Adrenal gland (tissue), 12 donors: ENCODE data around the gene TTC3. TPM values are rescaled to one million over a fixed set of nuclear protein-coding genes. Genes with fewer than 3 reads are reported as not detected.
"Not testable (repeated sequence)": the region's sequence is repeated elsewhere in the genome, so short reads cannot be mapped to it uniquely, and the experiment has no call there.

Source experiments
- DNase-seq, 7 donors: peaks; one replicate each; pipeline ENCODE4 v3.0.0-alpha.2; 2019 to 2020
- H3K27ac ChIP-seq, 5 donors: fragments of 200-600 bp; sonication (generic) in 4 of 5; 1 replicate in 3 of 5; 2 replicates in 2 of 5; pipeline versions ENCODE4 v1.5.1 to v1.8.0; 2016 to 2020; ENCODE audit warnings: mild to moderate bottlenecking in 1 of 5
- H3K27me3 ChIP-seq: fragments of 200-600 bp; 2 replicates; pipeline ENCODE4 v1.8.0; 2021
- H3K36me3 ChIP-seq, 2 donors: fragments of 200-600 bp; replicated peaks in 1 of 2; 1 replicate in 1 of 2; 2 replicates in 1 of 2; pipeline versions ENCODE4 v1.5.1 to v1.8.0; 2018 to 2022
- H3K4me1 ChIP-seq, 2 donors: fragments of 200-600 bp; replicated peaks in 1 of 2; 1 replicate in 1 of 2; 2 replicates in 1 of 2; pipeline versions ENCODE4 v1.5.1 to v1.8.0; 2018 to 2021
- H3K4me3 ChIP-seq, 4 donors: fragments of 200-600 bp; sonication (generic) in 3 of 4; one replicate each; pipeline ENCODE4 v1.5.1; 2016 to 2018
- H3K9me3 ChIP-seq, 3 donors: fragments of 200-600 bp; sonication (generic) in 1 of 3; replicated peaks in 1 of 3; 1 replicate in 2 of 3; 2 replicates in 1 of 3; pipeline versions ENCODE4 v1.5.1 to v1.8.0; 2016 to 2021
- POLR2A ChIP-seq, 2 donors: fragments of 450-650 bp; IDR thresholded peaks; one replicate each; pipeline ENCODE4 v1.6.1; 2017; ENCODE audit warnings: antibody characterized with exemption in 2 of 2, mild to moderate bottlenecking in 2 of 2, moderate library complexity in 1 of 2
- WGBS, 4 donors: extraction: QIAGEN DNeasy Blood & Tissue Kit in 2 of 4; methylation state at CpG; one replicate each; pipeline versions ENCODE4 v1.1.5 to v1.1.7; 2013 to 2017; 5-methylcytosine and 5-hydroxymethylcytosine counted together
- intact Hi-C, 2 donors: fragments of 100-400 bp; cut with DNase I; formaldehyde crosslinking; loops; one replicate each; pipeline versions ENCODE4 v1.14.1 to v1.15.0; 2022 to 2023
- polyA plus RNA-seq, 3 donors: library from polyadenylated mRNA; stranded (reverse); fragments of 200-250 nt in 2 of 3; fragments of 350-450 nt in 1 of 3; fragmentation: Illumina TruSeq in 1 of 3; extraction: RNeasy Lipid Tissue Mini Kit (QIAGEN cat#74804) in 1 of 3; gene quantifications; one replicate each; pipeline ENCODE4 v1.2.3, GENCODE V29; 2013 to 2014
- total RNA-seq, 9 donors: library from RNA; depleted of rRNA in 4 of 9; stranded (reverse); fragments of >200 nt in 4 of 9; fragments of 120-200 nt in 1 of 9; fragmentation: NEBNext Ultra II Directional in 1 of 9; extraction: Animal tissue kit (Norgen Biotek cat#: 25700) in 1 of 9; gene quantifications; one replicate each; pipeline versions ENCODE4 v1.1.0 to v1.2.4, GENCODE V29; 2013 to 2023
- TF ChIP-seq, protein P1 (sequence below), 6 experiments: fragments of 450-650 bp in 4 of 6; fragments of 200-600 bp in 2 of 6; sonication (generic) in 1 of 6; IDR thresholded peaks; 1 replicate in 5 of 6; 2 replicates in 1 of 6; pipeline versions ENCODE4 v1.5.1 to v1.8.0; 2016 to 2021; ENCODE audit warnings: antibody characterized with exemption in 6 of 6, mild to moderate bottlenecking in 2 of 6, moderate library complexity in 1 of 6
- donor health status: healthy with polysubstance abuse.
- donor health status: Bipolar disorder and iron deficiency.
- donor health status: DM: yes; HTN: yes; CAD: no.
- donor health status: DM: no; HTN: no; CAD: no.
- donor health status: DM: no; HTN: no; CAD: no.
- donor health status: DM: yes; HTN: yes; CAD: no.

TTC3 gene
- total and polyA plus RNA-seq, 12 donors: 37.9 to 286 (median 136) TPM

DNA sequence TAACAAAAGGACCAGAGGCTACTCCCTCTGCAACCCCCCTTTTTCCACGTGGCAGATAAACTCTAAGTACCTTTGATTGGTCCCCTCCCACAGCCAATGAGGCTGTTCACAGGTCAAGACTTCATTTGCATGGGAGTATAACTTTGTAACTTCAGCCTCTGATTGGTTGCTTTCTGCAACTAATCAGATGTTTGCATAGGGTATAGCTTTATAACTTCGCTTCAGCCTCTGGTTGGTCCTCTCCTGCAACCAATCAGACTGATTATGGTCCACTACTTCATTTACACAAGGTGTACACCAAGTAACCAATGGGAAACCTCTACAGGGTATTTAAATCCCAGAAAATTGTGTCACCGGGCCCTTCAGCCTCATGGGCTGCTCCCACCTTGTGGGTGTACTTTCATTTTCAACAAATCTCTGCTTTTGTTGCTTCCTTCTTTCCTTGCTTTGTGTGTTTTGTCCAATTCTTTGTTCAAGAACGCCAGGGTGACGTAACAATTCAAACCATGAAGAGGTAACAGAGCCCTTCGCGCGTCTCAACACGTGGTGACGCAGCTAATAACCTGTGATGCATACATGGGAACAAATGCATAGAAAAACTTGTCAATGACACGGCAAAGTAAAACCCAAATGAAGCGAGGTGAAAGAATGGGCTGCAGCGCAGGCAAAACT, 146.8 kb downstream of the TTC3 start:
- no peak for TF ChIP-seq POLR2A (IDR thresholded peaks at IDR 0.05)
- TF ChIP-seq, protein P1, sequence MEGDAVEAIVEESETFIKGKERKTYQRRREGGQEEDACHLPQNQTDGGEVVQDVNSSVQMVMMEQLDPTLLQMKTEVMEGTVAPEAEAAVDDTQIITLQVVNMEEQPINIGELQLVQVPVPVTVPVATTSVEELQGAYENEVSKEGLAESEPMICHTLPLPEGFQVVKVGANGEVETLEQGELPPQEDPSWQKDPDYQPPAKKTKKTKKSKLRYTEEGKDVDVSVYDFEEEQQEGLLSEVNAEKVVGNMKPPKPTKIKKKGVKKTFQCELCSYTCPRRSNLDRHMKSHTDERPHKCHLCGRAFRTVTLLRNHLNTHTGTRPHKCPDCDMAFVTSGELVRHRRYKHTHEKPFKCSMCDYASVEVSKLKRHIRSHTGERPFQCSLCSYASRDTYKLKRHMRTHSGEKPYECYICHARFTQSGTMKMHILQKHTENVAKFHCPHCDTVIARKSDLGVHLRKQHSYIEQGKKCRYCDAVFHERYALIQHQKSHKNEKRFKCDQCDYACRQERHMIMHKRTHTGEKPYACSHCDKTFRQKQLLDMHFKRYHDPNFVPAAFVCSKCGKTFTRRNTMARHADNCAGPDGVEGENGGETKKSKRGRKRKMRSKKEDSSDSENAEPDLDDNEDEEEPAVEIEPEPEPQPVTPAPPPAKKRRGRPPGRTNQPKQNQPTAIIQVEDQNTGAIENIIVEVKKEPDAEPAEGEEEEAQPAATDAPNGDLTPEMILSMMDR (IDR thresholded peaks at IDR 0.05): no peak
- intact Hi-C loops: no loop called here
- 34 to 48% (median 45%) methylated on average over 13 of the region's 13 CpGs for whole genome bisulfite sequencing, 4 donors
- Histone ChIP-seq H3K36me3 (peaks cover 0 to 14% of the 10 kb centered on the region in 2 donors), H3K4me1 (peaks cover 0 to 7% of the 10 kb centered on the region in 2 donors), H3K9me3 (no peaks in the 10 kb centered on the region), H3K4me3 (peak overlapping the region in 2 of 4 donors; percentile 59 to 77), H3K27ac (peak overlapping the region in 1 of 5 donors; percentile 90), H3K27me3 (no peaks in the 10 kb centered on the region)
- DNase-seq: peak in 2 of 7 donors; percentile 8 to 57

- peak overlapping the region in 4 of 5 donors; percentile 40 to 90 (median 72) for H3K27ac ChIP-seq
- peaks cover 0 to 20% of the 10 kb centered on the region in 2 donors for H3K36me3 ChIP-seq
- H3K27me3 ChIP-seq: no peaks in the 10 kb centered on the region
- 0 to 4% (median 1%) methylated on average over 18 to 35 of the region's 35 CpGs for WGBS, 4 donors
- intact Hi-C loops: no loop called here
- no peaks in the 10 kb centered on the region for H3K9me3 ChIP-seq
- no peak for TF ChIP-seq POLR2A (IDR thresholded peaks at IDR 0.05)
- TF ChIP-seq, protein P1 (IDR thresholded peaks at IDR 0.05): peak in 2 of 6 experiments; percentile 13 to 18
- DNase-seq: peak in 3 of 7 donors; percentile 25 to 62 (median 37)
- peak overlapping the region; percentile 27 to 79 (median 68) for H3K4me3 ChIP-seq
- H3K4me1 ChIP-seq: peaks cover 0 to 7% of the 10 kb centered on the region in 2 donors
Measured at GRCh38 chr21:37220433-37220980, 147.5 kb downstream of the TTC3 start.

DNA sequence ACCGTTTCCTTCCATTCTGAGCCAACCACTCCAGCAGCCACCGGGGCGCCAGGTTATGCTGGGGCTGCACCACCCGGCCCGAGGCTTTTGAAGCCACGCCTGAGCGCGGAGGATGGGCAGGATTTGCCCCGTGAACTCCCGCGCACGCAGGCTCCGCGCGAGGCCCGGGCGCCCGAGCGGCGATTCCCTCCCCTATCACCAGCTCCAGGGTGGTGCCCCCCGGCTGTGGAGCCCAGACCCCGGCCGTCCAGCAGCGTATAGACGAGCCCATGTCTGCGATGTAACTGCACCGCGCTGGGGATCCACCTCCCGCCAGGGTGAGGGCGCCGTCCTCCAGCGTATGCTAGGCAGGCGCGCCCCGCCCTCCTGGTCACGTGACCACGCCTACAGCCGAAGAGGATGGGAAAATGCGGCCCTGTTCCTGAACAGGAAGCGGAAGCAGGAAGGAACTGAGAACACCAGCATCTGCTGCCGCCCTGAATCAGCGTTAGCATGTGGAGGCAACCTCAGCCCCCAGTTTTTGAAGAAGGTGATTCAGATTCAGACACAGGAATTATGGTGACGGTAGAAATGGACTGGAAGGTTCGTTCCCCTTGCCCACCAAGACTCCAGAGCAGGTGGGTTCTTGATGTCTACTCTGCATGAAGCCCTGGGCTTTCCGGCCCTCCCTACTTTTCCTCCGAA, 148.1 kb downstream of the TTC3 start:
- peak; percentile 92 to 97 (median 93) for DNase-seq
- peak in 1 of 2 donors; percentile 56 for TF ChIP-seq POLR2A (IDR thresholded peaks at IDR 0.05)
- TF ChIP-seq, protein P1 (IDR thresholded peaks at IDR 0.05): peak in 2 of 6 experiments; percentile 3 to 8
- H3K27me3 ChIP-seq: no peaks in the 10 kb centered on the region
- peak overlapping the region in 4 of 5 donors; percentile 40 to 90 (median 72) for H3K27ac ChIP-seq
- H3K4me3 ChIP-seq: peak overlapping the region in 3 of 4 donors; percentile 59 to 79 (median 77)
- H3K36me3 ChIP-seq: peaks cover 0 to 25% of the 10 kb centered on the region in 2 donors
- H3K4me1 ChIP-seq: peaks cover 0 to 7% of the 10 kb centered on the region in 2 donors
- intact Hi-C loops: no loop called here
- no peaks in the 10 kb centered on the region for H3K9me3 ChIP-seq
- 6 to 25% (median 11%) methylated on average over 9 to 46 of the region's 46 CpGs for WGBS, 4 donors

GRCh38 chr21:37222248-37222647, 149.2 kb downstream of the TTC3 start:
- DNase-seq, intact Hi-C loops, H3K4me1 ChIP-seq, H3K27ac ChIP-seq, H3K9me3 ChIP-seq, H3K27me3 ChIP-seq, H3K4me3 ChIP-seq: not testable (repeated sequence)
- WGBS, 4 donors: 80 to 100% (median 90%) methylated on average over 1 to 3 of the region's 3 CpGs
- peaks cover 0 to 37% of the 10 kb centered on the region in 2 donors for H3K36me3 ChIP-seq
